ENCODE data around the gene MPPED2. TPM values are rescaled to one million over a fixed set of nuclear protein-coding genes. Genes with fewer than 3 reads are reported as not detected.

The MPPED2 gene
- total RNA-seq, 1 experiment from 2014 or later: not detected

- H2AFZ ChIP-seq (ENCODE audit: low read depth, low read length, poor library complexity, severe bottlenecking): no peak overlapping the region
- no peaks in the 10 kb centered on the region for H3K9me3 ChIP-seq (ENCODE audit: control insufficient read depth in 1 of 2, insufficient read depth in 1 of 2, low read depth in 1 of 2, low read length in 2 of 2)
- ChIA-PET RAD21 (ENCODE audit: low non-redundant PET in 1 of 2, low total read pairs in 2 of 2, uncharacterized antibody in 2 of 2, unreplicated experiment in 2 of 2) (no interaction called here), POLR2A (no interaction called here), CTCF (no interaction called here)
- no peak for DNase-seq (ENCODE audit: low read depth, low spot score)
- H3K9ac ChIP-seq (ENCODE audit: low read length): no peak overlapping the region
- H3K4me3 ChIP-seq (replicated peaks in 1 of 2; ENCODE audit: low read depth in 1 of 2, low read length in 2 of 2): no peak overlapping the region
- TF ChIP-seq YY1 (IDR thresholded peaks at IDR 0.05; ENCODE audit: extremely low read depth, insufficient replicate concordance, low read depth, low read length): no peak
- no peak for TF ChIP-seq POLR2AphosphoS5 (IDR thresholded peaks at IDR 0.05; ENCODE audit: low read depth, low read length)
- no peak for TF ChIP-seq EZH2 (IDR thresholded peaks at IDR 0.05)
- no peaks in the 10 kb centered on the region for H4K20me1 ChIP-seq (ENCODE audit: insufficient read depth)
- no peak overlapping the region for H3K27ac ChIP-seq (ENCODE audit: low read depth, low read length)
- ATAC-seq: no peak
- no peaks in the 10 kb centered on the region for H3K9me2 ChIP-seq (ENCODE audit: insufficient read depth)
- BruUV-seq (replicated peaks): no TSS peak
- H3K4me2 ChIP-seq (ENCODE audit: low read length): no peak overlapping the region
- peaks cover 46% of the 10 kb centered on the region for H3K27me3 ChIP-seq (ENCODE audit: insufficient read depth, low read length)
- H3K79me2 ChIP-seq (ENCODE audit: insufficient read depth, low read length): no peaks in the 10 kb centered on the region
- H3K4me1 ChIP-seq (ENCODE audit: control insufficient read depth in 1 of 2, insufficient read depth in 2 of 2, low read length in 2 of 2): no peaks in the 10 kb centered on the region
- no peaks in the 10 kb centered on the region for H3K36me3 ChIP-seq (ENCODE audit: control insufficient read depth in 1 of 2, insufficient read depth in 2 of 2, low read length in 2 of 2)
- intact Hi-C loops (cut with micrococcal nuclease): no loop called here
These were observed 134.5 kb downstream of the MPPED2 start for GRCh38 chr11:30451626-30452025.

- Histone ChIP-seq H4K20me1 (ENCODE audit: insufficient read depth) (no peaks in the 10 kb centered on the region), H3K4me3 (replicated peaks in 1 of 2; ENCODE audit: low read depth in 1 of 2, low read length in 2 of 2) (no peak overlapping the region), H3K9me2 (ENCODE audit: insufficient read depth) (no peaks in the 10 kb centered on the region), H3K79me2 (ENCODE audit: insufficient read depth, low read length) (no peaks in the 10 kb centered on the region), H3K9ac (ENCODE audit: low read length) (no peak overlapping the region), H3K4me2 (ENCODE audit: low read length) (no peak overlapping the region), H3K4me1 (ENCODE audit: control insufficient read depth in 1 of 2, insufficient read depth in 2 of 2, low read length in 2 of 2) (no peaks in the 10 kb centered on the region), H3K9me3 (ENCODE audit: control insufficient read depth in 1 of 2, insufficient read depth in 1 of 2, low read depth in 1 of 2, low read length in 2 of 2) (no peaks in the 10 kb centered on the region), H3K27ac (ENCODE audit: low read depth, low read length) (no peak overlapping the region), H2AFZ (ENCODE audit: low read depth, low read length, poor library complexity, severe bottlenecking) (no peak overlapping the region), H3K27me3 (ENCODE audit: insufficient read depth, low read length) (peaks cover 43% of the 10 kb centered on the region), H3K36me3 (ENCODE audit: control insufficient read depth in 1 of 2, insufficient read depth in 2 of 2, low read length in 2 of 2) (no peaks in the 10 kb centered on the region)
- RAD21 ChIA-PET (ENCODE audit: low non-redundant PET in 1 of 2, low total read pairs in 2 of 2, uncharacterized antibody in 2 of 2, unreplicated experiment in 2 of 2): no interaction called here
- POLR2A ChIA-PET: no interaction called here
- DNase-seq (ENCODE audit: low read depth, low spot score) (no peak), ATAC-seq (no peak)
- no TSS peak for BruUV-seq (replicated peaks)
- CTCF ChIA-PET: no interaction called here
- intact Hi-C loops (cut with micrococcal nuclease): no loop called here
- no peak for TF ChIP-seq EZH2 (IDR thresholded peaks at IDR 0.05)
- no peak for TF ChIP-seq EGR1 (IDR thresholded peaks at IDR 0.05; ENCODE audit: low read depth)
- TF ChIP-seq CEBPB (IDR thresholded peaks at IDR 0.05; ENCODE audit: low read depth): no peak
- TF ChIP-seq RAD21 (IDR thresholded peaks at IDR 0.05; ENCODE audit: low read depth): no peak
- TF ChIP-seq SRF (IDR thresholded peaks at IDR 0.05; ENCODE audit: low read depth): no peak
- no peak for TF ChIP-seq CTCF (IDR thresholded peaks at IDR 0.05 in 2 of 3, conservative IDR thresholded peaks at IDR 0.05 in 1 of 3; ENCODE audit: borderline replicate concordance in 1 of 3, insufficient read depth in 1 of 3, low read depth in 2 of 3, low read length in 2 of 3)
- no peak for TF ChIP-seq REST (IDR thresholded peaks at IDR 0.05; ENCODE audit: low read depth)
- no peak for TF ChIP-seq ATF3 (IDR thresholded peaks at IDR 0.05)
- no peak for TF ChIP-seq POLR2AphosphoS5 (IDR thresholded peaks at IDR 0.05; ENCODE audit: low read depth, low read length)
- TF ChIP-seq FOSL1 (IDR thresholded peaks at IDR 0.05; ENCODE audit: low read depth): no peak
- TF ChIP-seq SIN3A (IDR thresholded peaks at IDR 0.05; ENCODE audit: low read depth): no peak
- TF ChIP-seq POLR2A (IDR thresholded peaks at IDR 0.05; ENCODE audit: borderline replicate concordance, extremely low read depth, insufficient read depth, insufficient read length): no peak
- no peak for TF ChIP-seq ZFX (IDR thresholded peaks at IDR 0.05)
- TF ChIP-seq ELF1 (IDR thresholded peaks at IDR 0.05; ENCODE audit: borderline replicate concordance, low read depth): no peak
These were observed 135.0 kb downstream of the MPPED2 start for GRCh38 chr11:30451167-30451566.
